ENCODE results near the gene ZIC5. TPM values are rescaled to one million over a fixed set of nuclear protein-coding genes. Genes with fewer than 3 reads are reported as not detected.

The ZIC5 gene
- total and polyA plus RNA-seq, 2 donors (not counting 1 experiment from before 2014, with no cell fraction given): not detected

DNA sequence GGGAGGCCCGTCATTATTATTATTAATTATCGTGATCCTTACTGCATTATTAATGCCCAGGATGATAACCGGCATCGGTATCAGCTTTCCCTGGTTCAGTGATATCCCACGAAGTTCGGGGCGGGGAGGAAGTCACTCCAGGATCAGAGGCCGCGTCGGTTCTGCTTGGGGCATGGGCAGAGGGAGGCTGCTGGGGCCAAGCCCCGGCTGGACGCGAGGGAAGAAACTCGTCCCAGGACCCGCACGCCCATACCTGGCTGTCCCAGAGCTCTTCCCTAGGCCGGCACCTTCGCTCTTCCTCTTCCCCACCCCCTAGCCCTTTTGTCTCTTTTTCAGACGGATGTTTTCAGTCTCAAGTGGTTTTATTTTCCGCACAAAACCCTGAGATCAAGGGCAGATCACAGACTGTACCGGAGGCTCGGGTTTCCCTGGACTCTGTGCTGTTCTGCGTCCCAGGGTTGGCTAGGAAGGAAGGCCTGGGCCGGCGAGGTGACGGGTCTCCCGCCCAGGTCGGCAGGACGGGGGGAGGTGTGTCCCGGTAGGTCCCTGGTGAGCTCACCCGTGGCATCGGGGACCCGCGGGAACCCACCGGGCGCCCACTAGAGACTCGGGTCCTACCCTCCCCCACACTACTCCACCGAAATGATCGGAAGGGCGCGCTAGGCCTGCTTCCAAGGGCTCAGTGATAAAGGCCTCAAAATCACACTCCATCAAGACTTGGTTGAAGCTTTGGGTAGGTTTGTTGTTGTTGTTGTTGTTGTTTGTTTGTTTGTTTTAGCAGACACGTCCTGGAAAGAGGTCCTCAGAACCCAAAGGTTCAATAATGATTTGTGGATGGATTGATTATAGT, 17.9 kb upstream of the ZIC5 start:
- Histone ChIP-seq H4K20me1 (ENCODE audit: control insufficient read depth, extremely low read depth, insufficient read depth, low read length) (no peaks in the 10 kb centered on the region), H3K9me3 (ENCODE audit: control insufficient read depth, insufficient read depth, low read depth, low read length) (no peaks in the 10 kb centered on the region), H3K9ac (ENCODE audit: insufficient read depth, low read length) (no peak overlapping the region), H3K27ac (ENCODE audit: insufficient read depth, low read length) (no peak overlapping the region), H2AFZ (ENCODE audit: low read length) (no peak overlapping the region), H3K36me3 (ENCODE audit: control insufficient read depth, insufficient read depth, low read length) (no peaks in the 10 kb centered on the region), H3K4me2 (ENCODE audit: extremely low read depth, insufficient read depth, low read length) (no peak overlapping the region), H3K79me2 (ENCODE audit: control insufficient read depth, insufficient read depth, low read length) (no peaks in the 10 kb centered on the region), H3K4me3 (replicated peaks in 1 of 4; ENCODE audit: control extremely low read depth in 1 of 4, insufficient read depth in 1 of 4, low read depth in 3 of 4, low read length in 4 of 4) (no peak overlapping the region), H3K4me1 (ENCODE audit: control insufficient read depth, extremely low read depth, insufficient read depth, low read length) (no peaks in the 10 kb centered on the region), H3K27me3 (ENCODE audit: control insufficient read depth, insufficient read depth, low read length) (peaks cover 84% of the 10 kb centered on the region)
- DNase-seq (ENCODE audit: low read depth in 2 of 2): no peak
- TF ChIP-seq, protein P1, sequence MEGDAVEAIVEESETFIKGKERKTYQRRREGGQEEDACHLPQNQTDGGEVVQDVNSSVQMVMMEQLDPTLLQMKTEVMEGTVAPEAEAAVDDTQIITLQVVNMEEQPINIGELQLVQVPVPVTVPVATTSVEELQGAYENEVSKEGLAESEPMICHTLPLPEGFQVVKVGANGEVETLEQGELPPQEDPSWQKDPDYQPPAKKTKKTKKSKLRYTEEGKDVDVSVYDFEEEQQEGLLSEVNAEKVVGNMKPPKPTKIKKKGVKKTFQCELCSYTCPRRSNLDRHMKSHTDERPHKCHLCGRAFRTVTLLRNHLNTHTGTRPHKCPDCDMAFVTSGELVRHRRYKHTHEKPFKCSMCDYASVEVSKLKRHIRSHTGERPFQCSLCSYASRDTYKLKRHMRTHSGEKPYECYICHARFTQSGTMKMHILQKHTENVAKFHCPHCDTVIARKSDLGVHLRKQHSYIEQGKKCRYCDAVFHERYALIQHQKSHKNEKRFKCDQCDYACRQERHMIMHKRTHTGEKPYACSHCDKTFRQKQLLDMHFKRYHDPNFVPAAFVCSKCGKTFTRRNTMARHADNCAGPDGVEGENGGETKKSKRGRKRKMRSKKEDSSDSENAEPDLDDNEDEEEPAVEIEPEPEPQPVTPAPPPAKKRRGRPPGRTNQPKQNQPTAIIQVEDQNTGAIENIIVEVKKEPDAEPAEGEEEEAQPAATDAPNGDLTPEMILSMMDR (conservative IDR thresholded peaks at IDR 0.05 in 1 of 2, IDR thresholded peaks at IDR 0.05 in 1 of 2; ENCODE audit: low read depth in 1 of 2, low read length in 2 of 2): no peak
- TF ChIP-seq EZH2 (IDR thresholded peaks at IDR 0.05; ENCODE audit: low read length, missing control alignments): peak; percentile 89

DNA sequence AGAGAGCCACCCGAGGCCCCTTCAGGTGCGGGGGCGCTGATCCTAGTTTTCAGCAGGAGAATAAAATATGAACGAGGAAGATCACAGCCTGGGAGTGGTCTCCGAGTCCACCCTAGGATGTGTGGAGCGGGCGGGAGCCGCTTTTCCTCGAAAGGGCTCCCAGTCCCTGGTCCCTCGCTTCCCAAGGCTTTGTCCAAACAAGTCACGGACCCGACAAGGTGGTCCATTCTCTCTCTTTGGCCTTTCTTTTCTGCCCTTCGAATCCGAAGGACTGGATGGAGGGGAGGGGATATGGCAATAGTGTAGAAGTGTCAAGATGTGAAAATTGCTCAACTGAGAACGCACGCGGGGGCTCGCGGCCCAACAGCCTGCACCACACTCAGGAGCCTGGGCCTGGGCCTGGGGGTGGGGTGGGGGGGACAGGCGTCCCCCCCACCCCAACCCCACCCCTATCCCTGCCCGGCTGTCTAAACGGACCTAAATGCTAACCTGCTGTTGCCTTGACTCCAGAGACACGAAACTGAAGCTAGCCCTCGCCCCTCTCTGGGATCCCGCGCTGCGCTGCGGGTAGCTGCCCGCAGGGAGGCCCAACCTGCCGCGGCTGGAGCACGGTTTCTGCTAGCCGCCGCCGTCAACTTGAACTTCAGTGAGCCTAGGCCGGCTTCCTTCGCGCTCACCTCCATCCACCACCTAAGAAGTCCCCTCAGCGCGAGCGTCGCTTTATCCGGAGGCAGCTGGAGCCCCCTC, 17.1 kb upstream of the ZIC5 start:
- H3K4me2 ChIP-seq (ENCODE audit: extremely low read depth, insufficient read depth, low read length): no peak overlapping the region
- H3K4me3 ChIP-seq (replicated peaks in 1 of 4; ENCODE audit: control extremely low read depth in 1 of 4, insufficient read depth in 1 of 4, low read depth in 3 of 4, low read length in 4 of 4): no peak overlapping the region
- peaks cover 86% of the 10 kb centered on the region for H3K27me3 ChIP-seq (ENCODE audit: control insufficient read depth, insufficient read depth, low read length)
- no peak overlapping the region for H3K27ac ChIP-seq (ENCODE audit: insufficient read depth, low read length)
- H3K9me3 ChIP-seq (ENCODE audit: control insufficient read depth, insufficient read depth, low read depth, low read length): no peaks in the 10 kb centered on the region
- no peaks in the 10 kb centered on the region for H4K20me1 ChIP-seq (ENCODE audit: control insufficient read depth, extremely low read depth, insufficient read depth, low read length)
- no peak overlapping the region for H3K9ac ChIP-seq (ENCODE audit: insufficient read depth, low read length)
- H2AFZ ChIP-seq (ENCODE audit: low read length): no peak overlapping the region
- TF ChIP-seq EZH2 (IDR thresholded peaks at IDR 0.05; ENCODE audit: low read length, missing control alignments): peak; percentile 70
- TF ChIP-seq, protein P1 (conservative IDR thresholded peaks at IDR 0.05 in 1 of 2, IDR thresholded peaks at IDR 0.05 in 1 of 2; ENCODE audit: low read depth in 1 of 2, low read length in 2 of 2): no peak
- no peak for DNase-seq (ENCODE audit: low read depth in 2 of 2)
- H3K79me2 ChIP-seq (ENCODE audit: control insufficient read depth, insufficient read depth, low read length): no peaks in the 10 kb centered on the region
- no peaks in the 10 kb centered on the region for H3K4me1 ChIP-seq (ENCODE audit: control insufficient read depth, extremely low read depth, insufficient read depth, low read length)
- H3K36me3 ChIP-seq (ENCODE audit: control insufficient read depth, insufficient read depth, low read length): no peaks in the 10 kb centered on the region
